ENCODE results near the gene TRAP1. TPM values are rescaled to one million over a fixed set of nuclear protein-coding genes. Genes with fewer than 3 reads are reported as not detected.

Gene TRAP1
- total RNA-seq, 2 experiments from 2014 or later, result 277 to 282 TPM

- POLR2A ChIA-PET, result no interaction called here
These were observed 109.3 kb downstream of the TRAP1 start for GRCh38 chr16:3608069-3608468.

More at GRCh38 chr16:3608069-3608468, 109.3 kb downstream of the TRAP1 start:
- Mint-ChIP-seq H3K4me1 (ENCODE audit: low read depth) (peaks cover 21% of the 10 kb centered on the region), H3K27ac (no peak overlapping the region), H3K9me3 (no peaks in the 10 kb centered on the region), H3K4me3 (no peak overlapping the region), H3K27me3 (no peaks in the 10 kb centered on the region), H3K36me3 (peaks cover 27% of the 10 kb centered on the region)
- intact Hi-C loops (cut with micrococcal nuclease), result no loop called here
- no peak for DNase-seq
- CTCF ChIA-PET, result interaction anchor here (1.0 kb wide), 1 partner anchor 23 kb away, joined by 3 read pairs; no protein-coding TSS in a partner anchor

Other genes with a start within 250 kb of the TRAP1 start
- not detected for gene C16orf90, start 222.0 kb downstream of the TRAP1 start, total RNA-seq
- 10 to 100 TPM; 17.6 to 21.0 TPM for gene CLUAP1, start 216.5 kb downstream of the TRAP1 start, total RNA-seq
- gene NLRC3, start 140.1 kb downstream of the TRAP1 start, total RNA-seq, result 10 to 100 TPM; 25.9 to 28.4 TPM
- gene SLX4, start 105.9 kb downstream of the TRAP1 start, total RNA-seq, result 10 to 100 TPM; 13.4 to 15.3 TPM
- 10 to 100 TPM; 11.4 to 14.3 TPM for gene DNASE1, start 62.8 kb downstream of the TRAP1 start, total RNA-seq
- 10 to 100 TPM; 26.6 to 29.5 TPM for gene CREBBP, start 163.2 kb upstream of the TRAP1 start, total RNA-seq

All from activated CD4-positive, alpha-beta memory T cell treated with anti-CD3 and anti-CD28 coated beads for 36 hours (primary cell).